GM21717 (cell line): ENCODE results near the gene EPN1.

ENCODE experiments used
- ATAC-seq: cut with Tn5 transposase; IDR thresholded peaks from one replicate; pipeline ENCODE4 v1.9.1; 2021; ENCODE audit warnings: mild to moderate bottlenecking, moderate library complexity; ENCODE audit not compliant: unreplicated experiment

The EPN1 gene

DNA sequence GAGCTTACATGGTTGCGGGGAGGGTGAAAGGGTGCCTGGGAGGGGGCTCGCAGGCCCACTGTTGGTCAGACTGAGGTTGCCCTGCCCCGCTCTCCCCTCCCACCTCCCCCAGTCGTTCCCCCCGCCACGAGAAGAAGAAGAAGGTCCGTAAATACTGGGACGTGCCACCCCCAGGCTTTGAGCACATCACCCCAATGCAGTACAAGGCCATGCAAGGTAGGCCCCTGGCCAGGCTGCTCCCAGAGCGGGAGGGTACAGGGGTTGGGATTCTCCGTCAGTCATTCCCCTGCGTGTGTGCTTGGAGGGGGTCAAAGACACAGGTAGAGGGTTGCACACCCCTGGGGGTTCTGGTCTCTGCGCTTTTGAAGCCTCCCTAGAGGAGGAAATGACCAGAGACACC is 14.6 kb upstream of the EPN1 start:
- ATAC-seq = no peak

DNA sequence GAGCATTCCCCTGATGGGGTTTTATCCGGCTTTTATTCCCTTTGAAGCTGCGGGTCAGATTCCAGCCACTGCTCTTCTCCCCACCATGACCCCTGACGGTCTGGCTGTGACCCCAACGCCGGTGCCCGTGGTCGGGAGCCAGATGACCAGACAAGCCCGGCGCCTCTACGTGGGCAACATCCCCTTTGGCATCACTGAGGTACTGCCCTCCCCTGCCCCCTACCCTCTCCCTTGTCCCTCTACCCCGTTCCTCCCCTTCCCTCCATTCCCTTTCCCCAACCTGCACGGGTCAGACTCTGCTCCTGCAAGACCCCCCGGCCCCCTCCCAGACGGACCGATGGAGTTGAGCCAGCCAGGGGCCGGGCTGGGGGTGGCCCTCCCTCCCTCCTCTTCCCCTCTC is 14.0 kb upstream of the EPN1 start:
- ATAC-seq = no peak

- ATAC-seq = no peak
Measured at GRCh38 chr19:55661826-55662225, 13.2 kb upstream of the EPN1 start.

DNA sequence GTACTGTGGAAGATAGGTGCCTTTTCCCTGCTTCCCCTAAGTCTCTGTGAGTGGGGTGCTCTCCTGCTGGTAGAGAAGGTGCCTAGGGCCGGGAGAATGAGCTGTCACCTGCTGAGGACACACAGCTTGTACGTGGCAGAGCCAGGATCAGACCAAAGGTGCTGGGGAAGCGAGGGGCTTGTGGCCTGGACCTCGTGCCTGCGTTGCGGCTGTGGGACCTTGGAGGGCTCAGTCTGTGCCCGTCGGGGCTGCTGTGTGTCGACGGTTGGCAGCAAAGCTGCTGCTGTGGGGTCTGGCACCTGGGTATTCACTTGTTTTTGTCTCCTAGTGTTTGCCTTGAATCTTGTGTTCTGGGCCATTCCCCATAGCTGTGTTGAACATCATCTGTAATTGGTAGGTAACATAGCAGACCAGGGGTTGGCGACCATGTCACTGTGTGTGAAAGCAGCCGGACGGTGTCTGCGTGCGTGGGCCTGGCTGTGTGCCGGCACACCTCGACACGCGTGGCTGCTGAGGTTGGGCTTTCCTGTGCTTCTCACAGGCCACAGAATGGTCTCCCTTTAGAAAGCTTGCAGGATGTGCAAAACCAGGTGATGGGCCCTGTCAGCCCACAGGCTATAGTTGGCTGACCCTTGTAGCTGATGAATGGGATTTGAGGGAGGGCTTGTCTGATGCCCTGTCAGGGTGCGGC is 11.0 kb upstream of the EPN1 start:
- no peak for ATAC-seq

- ATAC-seq = no peak
Measured at GRCh38 chr19:55666343-55667005, 8.6 kb upstream of the EPN1 start.

DNA sequence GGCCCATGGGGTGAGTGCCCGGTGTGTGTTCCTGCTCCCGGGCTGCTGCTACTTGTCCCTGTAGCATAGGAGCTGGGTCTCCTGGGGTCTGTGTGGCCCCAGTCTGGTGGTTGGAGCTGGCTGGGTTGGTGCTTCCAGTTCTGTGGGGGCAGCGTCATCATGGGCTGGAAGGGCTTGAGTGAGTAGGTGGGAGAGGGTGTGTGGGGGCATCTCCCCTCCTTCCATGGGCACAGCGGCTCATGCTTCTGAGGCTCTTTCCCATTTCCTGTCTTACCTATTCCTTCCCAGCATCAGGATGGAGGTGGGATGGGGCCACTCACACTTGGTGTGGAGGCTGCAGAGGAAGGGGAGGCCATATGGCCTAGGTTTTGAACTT is 8.0 kb upstream of the EPN1 start:
- ATAC-seq = no peak

DNA sequence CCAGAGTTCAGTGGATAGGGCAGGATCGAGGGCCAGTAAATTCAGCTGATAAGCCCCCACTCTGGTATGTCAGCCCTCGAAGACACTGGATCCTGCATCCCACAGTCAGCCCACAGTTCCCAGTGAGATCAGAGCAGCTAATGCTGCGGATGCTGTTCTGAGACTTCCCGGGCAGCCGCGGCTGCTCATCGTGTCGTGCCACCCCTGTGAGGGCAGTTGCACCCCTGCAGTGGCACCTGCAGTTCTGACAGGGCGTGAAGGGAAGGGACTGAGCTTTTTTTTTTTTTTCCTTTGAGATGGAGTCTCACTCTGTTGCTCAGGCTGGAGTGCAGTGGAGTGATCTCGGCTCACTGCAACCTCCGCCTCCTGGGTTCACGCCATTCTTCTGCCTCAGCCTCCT is 7.5 kb upstream of the EPN1 start:
- ATAC-seq = no peak

GRCh38 chr19:55667958-55668357 is 7.1 kb upstream of the EPN1 start:
- no peak for ATAC-seq

- no peak for ATAC-seq
Measured at GRCh38 chr19:55668603-55669348, 6.2 kb upstream of the EPN1 start.

DNA sequence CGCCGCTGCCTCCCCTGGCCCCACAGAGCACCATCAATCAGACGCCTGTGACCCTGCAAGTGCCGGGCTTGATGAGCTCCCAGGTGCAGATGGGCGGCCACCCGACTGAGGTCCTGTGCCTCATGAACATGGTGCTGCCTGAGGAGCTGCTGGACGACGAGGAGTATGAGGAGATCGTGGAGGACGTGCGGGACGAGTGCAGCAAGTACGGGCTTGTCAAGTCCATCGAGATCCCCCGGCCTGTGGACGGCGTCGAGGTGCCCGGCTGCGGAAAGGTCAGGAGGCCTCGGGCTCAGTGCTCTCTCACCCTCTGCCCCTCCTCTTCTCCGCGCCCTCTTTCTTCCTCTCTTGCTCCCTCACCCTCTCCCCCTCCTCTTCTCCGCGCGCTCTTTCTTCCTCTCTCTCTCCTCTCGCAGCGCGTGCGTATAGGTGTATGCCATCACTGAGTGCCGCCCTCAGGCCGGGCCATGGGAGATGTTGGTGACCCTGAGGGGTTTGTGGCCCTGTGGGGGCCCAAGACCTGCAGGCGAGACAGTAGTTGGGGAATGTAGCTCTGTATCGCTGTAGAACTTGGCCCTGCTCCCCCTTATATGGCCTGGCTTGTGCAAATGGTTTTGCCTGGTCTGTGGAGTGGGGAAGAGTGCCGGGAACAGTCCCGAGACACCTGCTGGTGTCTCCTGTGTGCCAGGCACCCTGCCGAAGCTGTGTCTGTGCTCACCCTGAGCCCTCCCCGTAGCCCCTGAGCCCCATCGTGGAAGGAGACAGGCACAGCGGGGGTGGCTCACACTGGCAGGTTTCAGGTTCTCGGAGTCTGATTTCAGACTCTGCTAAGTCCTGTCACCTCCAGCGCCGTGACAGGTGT is 5.4 kb upstream of the EPN1 start:
- no peak for ATAC-seq

GRCh38 chr19:55670280-55671053 is 4.6 kb upstream of the EPN1 start:
- ATAC-seq = no peak

DNA sequence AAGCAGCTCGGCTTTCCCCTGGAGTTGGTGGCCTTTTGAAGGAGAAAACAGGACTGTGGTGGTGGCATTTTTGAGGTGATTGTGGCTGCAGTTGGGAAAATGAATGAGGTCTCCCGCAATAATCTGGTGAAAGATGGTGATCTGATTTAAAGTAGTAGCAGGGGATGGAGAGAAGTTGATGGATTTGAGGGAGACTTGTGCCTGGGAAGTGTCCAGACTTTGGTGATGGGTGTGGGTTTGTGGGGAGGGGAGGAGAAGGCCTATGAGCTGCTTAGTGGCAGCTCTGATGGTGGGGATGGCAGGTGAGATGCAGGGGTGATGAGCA is 4.0 kb upstream of the EPN1 start:
- no peak for ATAC-seq

DNA sequence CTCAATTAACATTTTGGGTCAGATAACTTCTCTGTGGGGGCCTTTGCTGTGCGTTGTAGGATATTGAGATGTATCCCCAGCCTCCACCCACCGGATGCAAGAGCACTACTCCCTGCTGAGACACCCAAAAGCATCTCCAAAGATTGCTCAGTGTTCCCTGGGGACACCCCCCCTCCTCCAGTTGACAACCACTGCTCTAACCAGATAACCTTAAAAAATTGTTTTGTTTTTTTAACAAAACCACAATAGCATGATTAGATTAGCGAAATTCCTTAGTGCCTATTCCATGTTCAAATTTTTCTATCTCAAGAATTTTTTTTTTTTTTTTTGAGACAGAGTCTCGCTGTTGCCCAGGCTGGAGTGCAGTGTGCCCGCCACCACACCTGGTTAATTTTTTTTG is 2.6 kb upstream of the EPN1 start:
- ATAC-seq = no peak

DNA sequence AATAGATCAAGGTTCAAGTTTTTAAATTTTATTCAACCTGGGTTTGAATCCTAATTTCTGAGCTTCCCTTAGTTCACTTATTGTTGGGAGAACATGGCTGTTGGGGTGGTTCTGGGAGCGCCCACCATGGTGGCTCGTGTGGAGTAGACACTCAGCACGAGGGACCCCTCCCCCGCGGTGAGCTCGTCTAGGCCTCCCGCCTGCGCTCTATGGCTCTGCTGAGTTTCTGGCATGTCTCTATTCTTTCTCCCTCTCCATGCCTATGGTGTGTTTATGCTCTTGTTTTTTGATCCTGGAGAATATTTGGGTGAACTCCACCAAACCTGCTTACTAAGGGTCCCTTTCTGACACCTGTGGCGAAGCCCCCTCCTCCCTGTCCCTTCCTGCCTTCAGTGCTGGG is 1.6 kb upstream of the EPN1 start:
- ATAC-seq = no peak

GRCh38 chr19:55673889-55674288 is 1.1 kb upstream of the EPN1 start:
- no peak for ATAC-seq

- no peak for ATAC-seq
Measured at GRCh38 chr19:55674459-55674840, 576 bp upstream of the EPN1 start.

- ATAC-seq = no peak
Measured at GRCh38 chr19:55675661-55676354, 782 bp downstream of the EPN1 start.

DNA sequence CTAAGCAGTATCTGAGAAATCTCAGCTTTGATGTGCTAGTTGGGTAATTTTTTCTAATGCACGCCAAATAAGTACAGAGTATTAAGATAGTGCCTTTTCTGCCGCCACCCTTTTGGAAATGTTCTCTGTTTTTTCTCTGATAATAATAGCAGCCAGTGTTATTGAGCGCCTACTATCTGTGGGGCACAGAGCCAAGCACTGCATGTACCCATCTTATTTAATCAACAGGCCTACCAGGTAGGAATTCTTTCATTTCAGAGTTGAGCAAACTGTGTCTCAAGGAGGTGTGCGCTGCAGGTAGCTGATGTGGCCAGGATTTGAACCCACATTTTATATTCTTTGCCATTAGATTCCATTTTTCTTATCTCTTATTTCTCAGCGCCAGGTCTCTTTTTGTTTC is 1.4 kb downstream of the EPN1 start:
- ATAC-seq = no peak

DNA sequence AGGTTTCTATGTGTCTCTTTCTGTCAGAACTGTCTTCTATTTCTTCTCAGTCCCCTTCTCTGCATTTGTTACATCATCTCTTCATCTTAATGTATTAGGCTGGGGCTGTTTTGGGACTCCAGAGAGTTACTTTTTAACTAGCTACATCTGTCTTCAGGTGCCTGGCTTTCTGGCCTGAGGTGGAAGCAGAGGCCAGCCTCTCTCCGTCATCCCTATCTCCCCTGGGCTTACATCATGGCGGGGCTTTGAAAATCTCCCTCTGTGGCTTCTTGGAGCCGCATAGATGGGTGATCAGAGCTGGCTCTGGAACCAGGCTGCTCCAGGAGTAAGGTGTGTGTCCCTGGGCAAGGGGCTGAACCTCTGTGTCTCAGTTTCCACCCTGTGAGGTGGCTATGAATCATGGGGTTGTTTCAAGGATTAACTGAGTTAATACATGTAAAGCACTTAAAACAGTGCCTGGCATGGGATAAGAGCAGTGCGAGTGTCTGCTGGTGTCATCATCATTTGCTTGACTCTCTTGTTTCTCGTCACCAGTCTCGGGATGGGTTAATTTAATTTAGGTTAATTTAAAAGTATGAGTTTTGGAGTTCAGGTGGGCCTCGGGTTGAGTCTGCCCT is 2.0 kb downstream of the EPN1 start:
- ATAC-seq = no peak

DNA sequence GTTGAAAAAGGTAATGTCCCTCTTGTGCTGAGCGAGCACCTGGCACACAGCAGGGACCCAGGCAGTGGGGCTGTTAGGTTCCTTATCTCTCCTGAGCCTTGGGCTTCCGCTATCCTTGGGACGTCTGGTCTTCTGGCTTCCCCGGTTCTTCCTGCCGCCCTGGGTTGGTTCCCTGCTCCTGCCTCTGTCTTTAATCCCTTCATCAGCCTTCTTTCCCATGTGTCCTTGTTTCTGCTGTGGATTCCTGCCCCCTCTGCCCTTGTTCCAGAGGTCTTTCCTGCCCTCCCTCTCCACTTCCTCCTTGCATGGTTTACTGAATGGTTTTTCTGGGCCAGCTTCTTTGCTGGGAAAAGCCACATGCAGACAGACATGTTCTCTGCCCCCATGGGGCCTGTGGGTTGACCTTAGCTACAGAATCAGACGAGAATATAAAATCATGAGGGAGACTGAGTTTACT is 2.6 kb downstream of the EPN1 start:
- no peak for ATAC-seq
